CD8-positive, alpha-beta memory T cell (primary cell): ENCODE measurements around the gene KAT2A. TPM values are rescaled to one million over a fixed set of nuclear protein-coding genes. Genes with fewer than 3 reads are reported as not detected.

Experiments used
- CTCF ChIA-PET: fragments of 350-600 bp; sonication (Branson Sonifier 250); formaldehyde crosslinking; loops from one replicate; lab custom pipeline; 2021; ENCODE audit warnings: antibody characterized with exemption; lab: Charles Lee
- POLR2A ChIA-PET: fragments of 350-600 bp; sonication (Branson Sonifier 250); formaldehyde crosslinking; loops from one replicate; lab custom pipeline; 2021; ENCODE audit warnings: antibody characterized with exemption; lab: Charles Lee
- DNase-seq, 5 donors: peaks; one replicate each; pipeline versions ENCODE4 v3.0.0 to v3.0.0-alpha.2; 2020 to 2022; ENCODE audit warnings: mixed read lengths in 1 of 5
- H3K27ac ChIP-seq: one replicate; pipeline ENCODE4 v1.7.0; 2013; ENCODE audit warnings: low read depth, mild to moderate bottlenecking, low read length, moderate library complexity
- H3K27me3 ChIP-seq: 2 replicates; pipeline ENCODE4 v1.7.0; 2013; ENCODE audit warnings: low read length, mild to moderate bottlenecking; ENCODE audit not compliant: insufficient read depth, poor library complexity, severe bottlenecking
- H3K36me3 ChIP-seq: 2 replicates; pipeline ENCODE4 v1.7.0; 2013; ENCODE audit warnings: mild to moderate bottlenecking, low read length, moderate library complexity; ENCODE audit not compliant: insufficient read depth
- H3K4me1 ChIP-seq: 2 replicates; pipeline ENCODE4 v1.7.0; 2013; ENCODE audit warnings: mild to moderate bottlenecking, low read length, moderate library complexity; ENCODE audit not compliant: insufficient read depth
- H3K4me3 ChIP-seq: 2 replicates; pipeline ENCODE4 v1.7.0; 2013; ENCODE audit warnings: mild to moderate bottlenecking, low read length
- H3K9me3 ChIP-seq: 2 replicates; pipeline ENCODE4 v1.7.0; 2013; ENCODE audit warnings: mild to moderate bottlenecking, low read length
- H3K27ac Mint-ChIP-seq, 8 donors: one replicate each; pipeline ENCODE4 v1.8.0; 2020 to 2021; ENCODE audit warnings: mixed read lengths in 8 of 8, mild to moderate bottlenecking in 6 of 8, inconsistent platforms in 3 of 8, moderate library complexity in 3 of 8
- H3K27me3 Mint-ChIP-seq, 2 donors: one replicate each; pipeline ENCODE4 v1.8.0; 2020 to 2021; ENCODE audit warnings: mixed read lengths in 2 of 2, mild to moderate bottlenecking in 1 of 2, moderate library complexity in 1 of 2
- H3K36me3 Mint-ChIP-seq, 3 donors: one replicate each; pipeline ENCODE4 v1.8.0; 2020 to 2021; ENCODE audit warnings: mixed read lengths in 3 of 3, inconsistent platforms in 1 of 3, mild to moderate bottlenecking in 1 of 3
- H3K4me1 Mint-ChIP-seq, 3 donors: one replicate each; pipeline ENCODE4 v1.8.0; 2020 to 2021; ENCODE audit warnings: mixed read lengths in 3 of 3, inconsistent platforms in 1 of 3, mild to moderate bottlenecking in 1 of 3
- H3K4me3 Mint-ChIP-seq, 7 donors: one replicate each; pipeline ENCODE4 v1.8.0; 2020 to 2021; ENCODE audit warnings: mixed read lengths in 7 of 7, mild to moderate bottlenecking in 6 of 7, moderate library complexity in 4 of 7, inconsistent platforms in 2 of 7
- H3K9me3 Mint-ChIP-seq, 5 donors: one replicate each; pipeline ENCODE4 v1.8.0; 2020 to 2022; ENCODE audit warnings: mixed read lengths in 5 of 5, mild to moderate bottlenecking in 3 of 5, moderate library complexity in 2 of 5, inconsistent platforms in 1 of 5
- polyA plus RNA-seq: library from polyadenylated mRNA; unstranded; fragments of 300-500 nt; fragmentation: Illumina TruSeq; gene quantifications from one replicate; pipeline ENCODE4 v1.2.3, GENCODE V29; 2021
- total RNA-seq, 2 experiments: library from RNA; stranded (reverse); gene quantifications; one replicate each; pipeline ENCODE4 v1.2.3, GENCODE V29; 2021

Gene KAT2A
- total RNA-seq, result 10 to 100 TPM; 52.5 to 53.3 TPM
- 8.5 TPM for polyA plus RNA-seq

- H3K36me3 Mint-ChIP-seq, result peaks cover 0 to 34% (median 2%) of the 10 kb centered on the region in 3 donors
- Histone ChIP-seq H3K4me1 (peaks cover 14% of the 10 kb centered on the region), H3K4me3 (peak within 1 kb of the TSS; percentile 26), H3K9me3 (no peaks in the 10 kb centered on the region), H3K27me3 (no peaks in the 10 kb centered on the region), H3K27ac (no peak within 1 kb of the TSS), H3K36me3 (no peaks in the 10 kb centered on the region)
- no peaks in the 10 kb centered on the region for H3K27me3 Mint-ChIP-seq
- POLR2A ChIA-PET, result interaction anchor here (0.5 to 1.3 kb wide), 8 partner anchors 8 to 267 kb away, joined by 3 to 6 read pairs (median 4); partner anchors contain the start of genes DHX58, DNAJC7 and STAT3
- H3K9me3 Mint-ChIP-seq, result no peaks in the 10 kb centered on the region
- H3K4me1 Mint-ChIP-seq, result peaks cover 21 to 26% (median 25%) of the 10 kb centered on the region in 3 donors
- H3K27ac Mint-ChIP-seq, result peak within 1 kb of the TSS in 7 of 8 donors; percentile 50 to 81 (median 61)
- peak within 1 kb of the TSS; percentile 62 to 87 (median 77) for H3K4me3 Mint-ChIP-seq
- DNase-seq, result peak; percentile 60 to 80 (median 67)
- CTCF ChIA-PET, result interaction anchor here (0.5 to 11.7 kb wide), 6 partner anchors 31 to 158 kb away, joined by 3 to 109 read pairs (median 6); partner anchors contain the start of gene DNAJC7
These were observed at the start of gene KAT2A for GRCh38 chr17:42120770-42121769. TSS of gene KAT2A (minus strand) at chr17:42121367. CDS start at chr17:42121304, 63 bp downstream.

- CTCF ChIA-PET, result no interaction called here
- H3K9me3 Mint-ChIP-seq, result no peaks in the 10 kb centered on the region
- Histone ChIP-seq H3K27ac (no peak overlapping the region), H3K9me3 (no peaks in the 10 kb centered on the region), H3K4me1 (no peaks in the 10 kb centered on the region), H3K36me3 (no peaks in the 10 kb centered on the region), H3K27me3 (no peaks in the 10 kb centered on the region), H3K4me3 (no peak overlapping the region)
- POLR2A ChIA-PET, result no interaction called here
- H3K4me3 Mint-ChIP-seq, result no peak overlapping the region
- H3K27ac Mint-ChIP-seq, result no peak overlapping the region
- DNase-seq, result no peak
- H3K4me1 Mint-ChIP-seq, result no peaks in the 10 kb centered on the region
- H3K27me3 Mint-ChIP-seq, result peaks cover 0 to 10% of the 10 kb centered on the region in 2 donors
- H3K36me3 Mint-ChIP-seq, result no peaks in the 10 kb centered on the region
These were observed 48.2 kb upstream of the KAT2A start for GRCh38 chr17:42169351-42169750.

- Histone ChIP-seq H3K4me1 (no peaks in the 10 kb centered on the region), H3K27ac (no peak overlapping the region), H3K9me3 (no peaks in the 10 kb centered on the region), H3K36me3 (no peaks in the 10 kb centered on the region), H3K4me3 (no peak overlapping the region), H3K27me3 (no peaks in the 10 kb centered on the region)
- H3K27me3 Mint-ChIP-seq, result peaks cover 0 to 10% of the 10 kb centered on the region in 2 donors
- ChIA-PET CTCF (no interaction called here), POLR2A (no interaction called here)
- DNase-seq, result no peak
- no peaks in the 10 kb centered on the region for H3K9me3 Mint-ChIP-seq
- no peak overlapping the region for H3K4me3 Mint-ChIP-seq
- no peaks in the 10 kb centered on the region for H3K36me3 Mint-ChIP-seq
- H3K27ac Mint-ChIP-seq, result no peak overlapping the region
- H3K4me1 Mint-ChIP-seq, result no peaks in the 10 kb centered on the region
These were observed 46.6 kb upstream of the KAT2A start for GRCh38 chr17:42167807-42168206.

GRCh38 chr17:42166196-42166763 lies 45.1 kb upstream of the KAT2A start:
- POLR2A ChIA-PET, result interaction anchor here (0.5 to 0.7 kb wide), 2 partner anchors 16 to 21 kb away, joined by 4 read pairs; no protein-coding TSS in a partner anchor
- H3K27ac Mint-ChIP-seq, result no peak overlapping the region
- no peak for DNase-seq

GRCh38 chr17:42165751-42166150 lies 44.6 kb upstream of the KAT2A start:
- ChIA-PET CTCF (no interaction called here), POLR2A (interaction anchor here (0.5 to 0.7 kb wide), 2 partner anchors 16 to 21 kb away, joined by 4 read pairs; no protein-coding TSS in a partner anchor)
- Histone ChIP-seq H3K9me3 (no peaks in the 10 kb centered on the region), H3K27ac (no peak overlapping the region), H3K4me3 (no peak overlapping the region), H3K36me3 (no peaks in the 10 kb centered on the region), H3K27me3 (no peaks in the 10 kb centered on the region), H3K4me1 (no peaks in the 10 kb centered on the region)
- no peak overlapping the region for H3K4me3 Mint-ChIP-seq
- H3K4me1 Mint-ChIP-seq, result no peaks in the 10 kb centered on the region
- no peaks in the 10 kb centered on the region for H3K9me3 Mint-ChIP-seq
- no peaks in the 10 kb centered on the region for H3K36me3 Mint-ChIP-seq
- H3K27me3 Mint-ChIP-seq, result peaks cover 0 to 10% of the 10 kb centered on the region in 2 donors
- H3K27ac Mint-ChIP-seq, result no peak overlapping the region
- DNase-seq, result no peak

More at GRCh38 chr17:42166196-42166763, 45.1 kb upstream of the KAT2A start:
- Mint-ChIP-seq H3K27me3 (peaks cover 0 to 10% of the 10 kb centered on the region in 2 donors), H3K36me3 (no peaks in the 10 kb centered on the region), H3K4me3 (no peak overlapping the region), H3K4me1 (no peaks in the 10 kb centered on the region), H3K9me3 (no peaks in the 10 kb centered on the region)
- Histone ChIP-seq H3K36me3 (no peaks in the 10 kb centered on the region), H3K9me3 (no peaks in the 10 kb centered on the region), H3K27me3 (no peaks in the 10 kb centered on the region), H3K27ac (no peak overlapping the region), H3K4me1 (no peaks in the 10 kb centered on the region), H3K4me3 (no peak overlapping the region)
- CTCF ChIA-PET, result interaction anchor here (0.7 kb wide), 1 partner anchor 15 kb away, joined by 3 read pairs; no protein-coding TSS in a partner anchor

GRCh38 chr17:42163696-42164407 lies 42.7 kb upstream of the KAT2A start:
- POLR2A ChIA-PET, result no interaction called here
- no peaks in the 10 kb centered on the region for H3K9me3 Mint-ChIP-seq
- no peak overlapping the region for H3K4me3 Mint-ChIP-seq

GRCh38 chr17:42163113-42163512 lies 41.9 kb upstream of the KAT2A start:
- CTCF ChIA-PET, result interaction anchor here (1.2 kb wide), 1 partner anchor 17 kb away, joined by 3 read pairs; the partner anchor contains the start of gene KCNH4
- H3K9me3 Mint-ChIP-seq, result no peaks in the 10 kb centered on the region
- H3K27me3 ChIP-seq, result no peaks in the 10 kb centered on the region
- POLR2A ChIA-PET, result no interaction called here
- peak in 2 of 5 donors; percentile 17 to 18 for DNase-seq
- no peak overlapping the region for H3K27ac ChIP-seq
- no peak overlapping the region for H3K27ac Mint-ChIP-seq
- H3K9me3 ChIP-seq, result no peaks in the 10 kb centered on the region
- no peaks in the 10 kb centered on the region for H3K4me1 ChIP-seq
- no peak overlapping the region for H3K4me3 Mint-ChIP-seq
- H3K36me3 Mint-ChIP-seq, result no peaks in the 10 kb centered on the region
- no peak overlapping the region for H3K4me3 ChIP-seq
- no peaks in the 10 kb centered on the region for H3K4me1 Mint-ChIP-seq
- peaks cover 0 to 6% of the 10 kb centered on the region in 2 donors for H3K27me3 Mint-ChIP-seq
- no peaks in the 10 kb centered on the region for H3K36me3 ChIP-seq

More at GRCh38 chr17:42163696-42164407, 42.7 kb upstream of the KAT2A start:
- H3K27me3 Mint-ChIP-seq, result peaks cover 0 to 6% of the 10 kb centered on the region in 2 donors
- DNase-seq, result no peak
- H3K4me1 Mint-ChIP-seq, result no peaks in the 10 kb centered on the region
- Histone ChIP-seq H3K4me1 (no peaks in the 10 kb centered on the region), H3K36me3 (no peaks in the 10 kb centered on the region), H3K27ac (no peak overlapping the region), H3K27me3 (no peaks in the 10 kb centered on the region), H3K9me3 (no peaks in the 10 kb centered on the region), H3K4me3 (no peak overlapping the region)
- CTCF ChIA-PET, result interaction anchor here (1.2 kb wide), 1 partner anchor 17 kb away, joined by 3 read pairs; the partner anchor contains the start of gene KCNH4
- H3K36me3 Mint-ChIP-seq, result no peaks in the 10 kb centered on the region
- peak overlapping the region in 2 of 8 donors; percentile 22 to 67 for H3K27ac Mint-ChIP-seq
